Osteoblast (primary cell): ENCODE results near the gene SENP5. TPM values are rescaled to one million over a fixed set of nuclear protein-coding genes. Genes with fewer than 3 reads are reported as not detected.

ENCODE experiments used
- DNase-seq: peaks from one replicate; pipeline ENCODE4 v3.0.0; 2011; ENCODE audit warnings: low spot score, mixed read lengths; ENCODE audit not compliant: insufficient read length; ENCODE audit errors: missing footprints
- H2AFZ ChIP-seq: 2 replicates; pipeline ENCODE4 v1.6.0; 2011; ENCODE audit warnings: mild to moderate bottlenecking, low read length
- H3K27ac ChIP-seq: 2 replicates; pipeline ENCODE4 v1.5.1; 2011; ENCODE audit warnings: mild to moderate bottlenecking, low read depth, low read length, moderate library complexity
- H3K27me3 ChIP-seq: 2 replicates; pipeline ENCODE4 v1.6.0; 2012; ENCODE audit warnings: mild to moderate bottlenecking, control low read depth, inconsistent platforms, low read length, moderate library complexity; ENCODE audit not compliant: insufficient read depth
- H3K36me3 ChIP-seq: 2 replicates; pipeline ENCODE4 v1.5.1; 2011; ENCODE audit warnings: mild to moderate bottlenecking, low read length, control low read depth, moderate library complexity; ENCODE audit not compliant: insufficient read depth
- H3K4me1 ChIP-seq: 2 replicates; pipeline ENCODE4 v1.5.1; 2011; ENCODE audit warnings: mild to moderate bottlenecking, low read length, control low read depth, moderate library complexity; ENCODE audit not compliant: insufficient read depth
- H3K4me2 ChIP-seq: 2 replicates; pipeline ENCODE4 v1.6.0; 2011; ENCODE audit warnings: mild to moderate bottlenecking, low read length; ENCODE audit not compliant: insufficient read depth
- H3K4me3 ChIP-seq: fragments of 200-600 bp; sonication (generic); 3 replicates; pipeline ENCODE4 v1.5.1; 2012; ENCODE audit warnings: mild to moderate bottlenecking, low read length, inconsistent platforms; ENCODE audit not compliant: insufficient read depth
- H3K79me2 ChIP-seq: 2 replicates; pipeline ENCODE4 v1.6.0; 2012; ENCODE audit warnings: mild to moderate bottlenecking, low read length, control low read depth, inconsistent platforms; ENCODE audit not compliant: insufficient read depth
- H3K9me3 ChIP-seq: 2 replicates; pipeline ENCODE4 v1.5.1; 2011; ENCODE audit warnings: low read depth, low read length, control low read depth
- H4K20me1 ChIP-seq: 2 replicates; pipeline ENCODE4 v1.6.0; 2012; ENCODE audit warnings: mild to moderate bottlenecking, low read length, control low read depth; ENCODE audit not compliant: insufficient read depth
- total RNA-seq: library from RNA; depleted of rRNA; stranded (reverse); fragments of >200 nt; gene quantifications from 2 replicates; pipeline ENCODE4 v1.2.3, GENCODE V29; 2012
- TF ChIP-seq, protein P1 (sequence below): IDR thresholded peaks from 2 replicates; pipeline ENCODE4 v1.5.1; 2011; ENCODE audit warnings: mild to moderate bottlenecking, low read depth, low read length, moderate library complexity; ENCODE audit errors: extremely low read depth

The SENP5 gene
- total RNA-seq, 1 donor, result 43.4 TPM

DNA sequence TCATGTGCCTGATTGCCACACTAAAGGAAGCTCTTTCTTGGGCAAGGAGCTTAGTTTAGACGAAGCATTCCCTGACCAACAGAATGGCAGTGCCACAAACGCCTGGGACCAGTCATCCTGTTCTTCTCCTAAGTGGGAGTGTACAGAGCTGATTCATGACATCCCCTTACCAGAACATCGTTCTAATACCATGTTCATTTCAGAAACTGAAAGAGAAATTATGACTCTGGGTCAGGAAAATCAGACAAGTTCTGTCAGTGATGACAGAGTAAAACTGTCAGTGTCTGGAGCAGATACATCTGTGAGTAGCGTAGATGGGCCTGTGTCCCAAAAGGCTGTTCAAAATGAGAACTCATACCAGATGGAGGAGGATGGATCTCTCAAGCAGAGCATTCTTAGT is 18.4 kb downstream of the SENP5 start:
- peak; percentile 1 for DNase-seq
- Histone ChIP-seq H3K4me1 (peaks cover 9% of the 10 kb centered on the region), H3K27me3 (no peaks in the 10 kb centered on the region), H3K36me3 (peaks cover 19% of the 10 kb centered on the region), H2AFZ (no peak overlapping the region), H3K79me2 (peaks cover 92% of the 10 kb centered on the region), H3K9me3 (no peaks in the 10 kb centered on the region), H3K4me3 (no peak overlapping the region), H4K20me1 (peaks cover 21% of the 10 kb centered on the region), H3K4me2 (no peak overlapping the region), H3K27ac (no peak overlapping the region)
- TF ChIP-seq, protein P1, sequence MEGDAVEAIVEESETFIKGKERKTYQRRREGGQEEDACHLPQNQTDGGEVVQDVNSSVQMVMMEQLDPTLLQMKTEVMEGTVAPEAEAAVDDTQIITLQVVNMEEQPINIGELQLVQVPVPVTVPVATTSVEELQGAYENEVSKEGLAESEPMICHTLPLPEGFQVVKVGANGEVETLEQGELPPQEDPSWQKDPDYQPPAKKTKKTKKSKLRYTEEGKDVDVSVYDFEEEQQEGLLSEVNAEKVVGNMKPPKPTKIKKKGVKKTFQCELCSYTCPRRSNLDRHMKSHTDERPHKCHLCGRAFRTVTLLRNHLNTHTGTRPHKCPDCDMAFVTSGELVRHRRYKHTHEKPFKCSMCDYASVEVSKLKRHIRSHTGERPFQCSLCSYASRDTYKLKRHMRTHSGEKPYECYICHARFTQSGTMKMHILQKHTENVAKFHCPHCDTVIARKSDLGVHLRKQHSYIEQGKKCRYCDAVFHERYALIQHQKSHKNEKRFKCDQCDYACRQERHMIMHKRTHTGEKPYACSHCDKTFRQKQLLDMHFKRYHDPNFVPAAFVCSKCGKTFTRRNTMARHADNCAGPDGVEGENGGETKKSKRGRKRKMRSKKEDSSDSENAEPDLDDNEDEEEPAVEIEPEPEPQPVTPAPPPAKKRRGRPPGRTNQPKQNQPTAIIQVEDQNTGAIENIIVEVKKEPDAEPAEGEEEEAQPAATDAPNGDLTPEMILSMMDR, result no peak

DNA sequence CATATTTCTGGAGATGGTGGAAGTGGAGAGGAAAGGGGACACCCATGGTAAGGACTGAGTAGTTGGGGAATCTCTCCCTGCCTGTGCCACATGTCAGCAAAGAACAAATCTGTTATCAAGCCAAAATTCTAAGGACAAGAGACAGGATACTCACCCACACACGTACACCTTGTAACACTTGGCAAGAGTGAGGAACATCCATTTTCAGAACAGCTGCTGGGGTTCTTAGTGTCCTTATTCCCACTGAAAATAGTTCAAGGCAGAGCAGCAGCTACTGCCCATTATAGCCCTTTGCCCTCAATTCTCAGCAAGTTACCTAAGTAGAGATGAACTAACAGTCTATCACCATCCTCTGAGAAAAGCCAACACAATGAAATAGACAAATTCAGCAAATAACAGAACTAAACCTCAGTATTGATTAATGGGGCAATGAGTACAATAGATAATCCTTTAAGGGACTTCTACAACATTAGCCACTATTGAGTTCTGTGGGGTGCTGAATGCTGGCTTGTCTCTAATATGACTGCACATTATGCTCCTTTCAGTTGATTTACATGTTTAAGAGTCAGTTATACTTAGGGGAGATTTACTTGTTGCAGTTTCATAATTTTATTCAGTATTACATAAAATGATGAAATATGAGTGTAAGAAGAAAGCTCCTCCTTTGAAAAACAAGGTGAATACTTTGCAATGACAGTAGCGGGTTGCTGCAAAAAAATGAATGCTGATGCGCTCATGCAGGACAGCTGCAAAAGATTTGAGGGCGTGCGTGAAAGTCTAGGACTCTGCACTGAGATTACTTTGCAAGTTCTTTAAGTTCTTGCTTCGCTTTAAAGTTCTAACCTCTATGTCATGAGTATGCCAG is 22.4 kb downstream of the SENP5 start:
- no peaks in the 10 kb centered on the region for H3K9me3 ChIP-seq
- peaks cover 26% of the 10 kb centered on the region for H3K36me3 ChIP-seq
- peaks cover 7% of the 10 kb centered on the region for H3K4me1 ChIP-seq
- no peak overlapping the region for H3K4me2 ChIP-seq
- no peaks in the 10 kb centered on the region for H3K27me3 ChIP-seq
- H2AFZ ChIP-seq, result no peak overlapping the region
- TF ChIP-seq, protein P1, result no peak
- DNase-seq, result peak; percentile 4
- no peak overlapping the region for H3K4me3 ChIP-seq
- peaks cover 22% of the 10 kb centered on the region for H4K20me1 ChIP-seq
- H3K27ac ChIP-seq, result no peak overlapping the region
- H3K79me2 ChIP-seq, result peaks cover 89% of the 10 kb centered on the region

DNA sequence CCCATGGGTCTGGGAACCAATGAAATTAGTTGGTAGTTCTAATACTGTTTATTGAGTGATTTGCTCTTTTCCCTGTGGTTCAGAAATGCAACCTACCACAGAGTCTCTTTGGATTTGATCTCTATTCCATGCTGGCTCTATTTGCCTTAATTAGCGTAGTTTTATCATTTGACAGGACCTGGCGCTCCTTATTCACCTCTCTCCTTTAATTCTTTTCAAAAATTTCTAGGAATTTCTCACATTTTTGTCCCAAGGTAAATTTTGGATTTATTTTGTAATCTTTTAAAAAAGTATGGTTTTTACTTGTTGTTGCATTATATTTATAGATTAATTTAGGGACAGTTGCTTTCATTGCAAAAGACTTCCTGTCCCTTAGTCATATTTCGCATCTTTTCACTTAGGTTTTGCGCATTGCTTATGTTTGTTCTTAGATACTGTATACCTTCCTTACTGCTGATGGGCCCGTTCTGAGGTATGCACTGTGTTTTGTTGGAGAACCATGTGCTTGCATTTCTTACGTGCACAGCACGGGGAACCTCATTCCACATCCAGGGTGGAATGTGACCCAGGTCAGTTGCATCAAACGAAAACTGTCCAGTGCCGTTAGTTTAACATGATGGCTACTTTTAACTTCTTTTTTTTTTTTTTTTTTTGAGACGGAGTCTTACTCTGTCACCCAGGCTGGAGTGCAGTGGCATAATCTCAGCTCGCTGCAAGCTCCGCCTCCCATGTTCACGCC is 27.0 kb downstream of the SENP5 start:
- TF ChIP-seq, protein P1, result no peak
- H3K79me2 ChIP-seq, result peaks cover 75% of the 10 kb centered on the region
- H3K4me2 ChIP-seq, result no peak overlapping the region
- H3K4me1 ChIP-seq, result no peaks in the 10 kb centered on the region
- H3K27me3 ChIP-seq, result no peaks in the 10 kb centered on the region
- peaks cover 13% of the 10 kb centered on the region for H3K36me3 ChIP-seq
- H4K20me1 ChIP-seq, result peaks cover 14% of the 10 kb centered on the region
- H3K27ac ChIP-seq, result no peak overlapping the region
- H3K4me3 ChIP-seq, result no peak overlapping the region
- no peak overlapping the region for H2AFZ ChIP-seq
- H3K9me3 ChIP-seq, result no peaks in the 10 kb centered on the region
- DNase-seq, result peak; percentile 15

DNA sequence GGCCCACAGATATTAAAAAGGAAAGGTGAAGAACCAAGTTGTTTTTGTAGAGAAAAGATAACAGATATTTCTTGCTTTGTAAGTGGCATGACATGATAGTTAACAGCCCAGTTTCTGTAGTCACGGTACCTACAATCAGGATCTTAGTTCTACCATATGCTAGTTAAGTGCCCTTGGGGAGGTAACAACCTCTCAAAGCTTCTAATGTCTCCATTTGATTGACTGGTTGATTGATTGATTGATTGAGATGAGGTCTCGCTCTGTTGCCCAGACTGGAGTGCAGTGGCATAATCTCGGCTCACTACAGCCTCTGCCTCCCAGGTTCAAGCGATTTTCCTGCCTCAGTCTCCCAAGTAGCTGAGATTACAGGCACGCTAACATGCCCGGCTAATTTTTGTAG is 28.5 kb downstream of the SENP5 start:
- Histone ChIP-seq H3K4me3 (no peak overlapping the region), H2AFZ (no peak overlapping the region), H3K9me3 (no peaks in the 10 kb centered on the region), H3K4me1 (no peaks in the 10 kb centered on the region), H3K27me3 (no peaks in the 10 kb centered on the region), H4K20me1 (peaks cover 13% of the 10 kb centered on the region), H3K79me2 (peaks cover 60% of the 10 kb centered on the region), H3K4me2 (no peak overlapping the region), H3K27ac (no peak overlapping the region), H3K36me3 (peaks cover 11% of the 10 kb centered on the region)
- DNase-seq, result no peak
- TF ChIP-seq, protein P1, result no peak
